NOMO-1 (cell line): ENCODE results near the gene SLC27A3.
A peak's percentile ranks its signal among the peaks of the same experiment; 100 is the strongest.

ENCODE experiments used
- DNase-seq, 2 experiments: peaks; one replicate each; lab custom pipeline; 2025; ENCODE audit not compliant: unreplicated experiment in 2 of 2; lab: John Stamatoyannopoulos, UW

Gene SLC27A3

DNA sequence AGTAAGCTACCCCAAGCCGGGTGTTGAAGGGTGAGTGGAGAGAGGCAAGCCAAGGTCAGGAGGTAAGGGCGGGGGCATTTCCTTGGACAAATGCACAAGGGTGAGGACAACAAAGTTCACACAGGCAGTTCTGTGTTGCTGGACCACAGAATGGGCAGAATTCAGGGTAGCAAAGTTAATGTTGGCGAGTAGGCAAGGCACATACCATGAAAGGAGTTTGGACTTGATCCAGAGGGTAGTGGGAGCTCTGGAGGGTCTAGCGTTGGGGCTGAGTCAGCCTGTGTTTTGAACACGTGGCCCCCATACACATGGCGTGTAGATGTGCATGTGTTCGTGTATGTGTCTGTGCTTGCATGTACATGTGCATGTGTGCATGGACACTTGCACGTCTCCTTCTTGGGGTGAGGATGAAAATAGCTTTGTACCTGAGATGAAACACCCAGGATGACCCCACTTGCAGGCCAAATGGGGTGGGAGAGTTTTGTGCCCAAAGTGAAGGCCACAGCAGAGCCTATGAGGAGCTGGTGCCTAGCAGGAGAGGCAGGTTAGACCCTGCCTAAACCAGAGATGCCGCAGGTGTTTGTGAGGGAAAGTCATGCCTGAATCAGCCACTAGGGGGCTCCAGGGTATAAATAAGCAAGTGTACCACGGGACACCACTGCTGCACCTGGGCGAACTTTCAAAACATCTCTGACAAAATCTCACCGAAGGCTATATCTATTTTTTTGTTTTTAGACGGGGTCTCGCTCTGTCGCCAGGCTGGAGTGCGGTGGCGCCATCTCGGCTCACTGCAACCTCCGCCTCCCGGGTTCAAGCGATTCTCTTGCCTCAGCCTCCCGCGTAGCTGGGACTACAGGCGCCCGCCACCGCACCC, 21.8 kb downstream of the SLC27A3 start:
- DNase-seq = peak; percentile 44 to 55

DNA sequence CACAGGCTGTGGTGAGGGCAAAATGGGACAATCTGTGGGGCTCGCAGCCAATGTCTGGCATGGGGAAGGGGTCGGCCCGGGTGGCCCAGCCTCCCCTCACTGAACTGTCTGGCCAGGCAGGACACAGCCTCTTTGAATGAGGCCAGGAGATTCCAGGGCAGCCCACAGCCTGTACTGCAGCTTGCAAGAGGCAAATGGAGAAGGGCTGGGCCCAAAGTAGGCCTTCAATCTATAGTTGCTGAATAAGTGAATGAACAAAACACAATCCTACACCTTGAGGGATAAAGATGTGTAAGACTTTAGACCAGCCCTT, 23.2 kb downstream of the SLC27A3 start:
- DNase-seq = no peak

DNA sequence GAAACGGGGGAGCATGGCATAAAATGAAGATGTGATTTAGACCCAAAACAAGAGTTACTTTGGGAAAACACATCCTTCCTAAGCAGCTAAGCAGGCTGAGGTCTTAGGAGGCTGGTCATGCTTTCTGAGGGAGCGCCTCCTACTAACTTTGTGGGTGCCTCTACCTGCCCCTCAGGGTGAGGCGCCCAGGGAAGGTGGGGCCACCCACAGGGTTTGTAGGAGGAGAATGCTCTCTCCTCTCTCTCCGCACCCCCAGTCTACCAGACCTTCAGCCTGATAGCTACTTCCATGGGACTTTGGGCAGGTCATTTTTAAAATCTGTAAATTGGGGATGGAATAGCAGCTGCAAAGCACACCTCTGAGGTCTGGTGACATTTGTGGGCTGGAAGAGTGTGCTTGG, 23.8 kb downstream of the SLC27A3 start:
- no peak for DNase-seq

DNA sequence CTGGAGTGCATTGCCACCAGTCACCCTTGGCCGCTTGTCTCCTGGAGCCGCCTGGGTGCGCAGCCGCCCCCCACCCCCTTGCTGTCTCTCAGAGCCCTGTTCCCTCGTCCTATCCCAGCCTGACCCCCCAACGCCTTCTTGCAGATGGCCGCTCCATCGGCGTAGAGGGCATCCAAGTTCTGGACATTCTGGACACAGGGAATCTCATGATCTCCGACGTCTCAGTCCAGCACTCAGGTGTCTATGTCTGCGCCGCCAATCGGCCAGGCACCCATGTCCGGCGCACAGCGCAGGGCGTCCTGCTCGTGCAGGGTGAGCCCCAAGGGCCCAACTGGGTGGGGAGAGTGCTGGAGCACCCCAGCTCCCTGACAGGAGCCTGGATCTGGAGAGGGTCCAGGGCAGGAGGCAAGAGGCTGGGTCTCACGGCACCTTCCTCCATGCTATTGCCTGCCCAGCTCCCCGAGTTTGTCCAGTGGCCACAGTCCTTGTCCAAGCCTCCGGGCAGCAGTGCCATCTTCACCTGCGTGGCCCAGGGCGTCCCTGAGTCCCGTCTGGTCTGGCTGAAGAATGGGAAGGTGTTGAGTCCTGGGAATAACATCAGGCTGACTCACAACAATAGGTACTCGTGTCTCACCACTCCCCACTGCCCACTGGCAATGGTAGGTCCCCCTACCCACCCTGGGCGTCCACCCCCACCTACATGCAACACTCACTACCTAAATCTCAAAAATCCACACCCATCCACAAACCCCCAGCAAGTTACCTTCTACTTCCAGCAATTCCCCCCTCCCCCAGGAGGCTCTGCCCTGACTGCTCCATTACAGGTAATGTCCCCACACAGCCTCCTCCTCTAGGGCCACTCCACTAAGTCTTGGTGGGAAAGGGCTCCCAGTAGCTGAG, 24.6 kb downstream of the SLC27A3 start:
- DNase-seq = no peak

DNA sequence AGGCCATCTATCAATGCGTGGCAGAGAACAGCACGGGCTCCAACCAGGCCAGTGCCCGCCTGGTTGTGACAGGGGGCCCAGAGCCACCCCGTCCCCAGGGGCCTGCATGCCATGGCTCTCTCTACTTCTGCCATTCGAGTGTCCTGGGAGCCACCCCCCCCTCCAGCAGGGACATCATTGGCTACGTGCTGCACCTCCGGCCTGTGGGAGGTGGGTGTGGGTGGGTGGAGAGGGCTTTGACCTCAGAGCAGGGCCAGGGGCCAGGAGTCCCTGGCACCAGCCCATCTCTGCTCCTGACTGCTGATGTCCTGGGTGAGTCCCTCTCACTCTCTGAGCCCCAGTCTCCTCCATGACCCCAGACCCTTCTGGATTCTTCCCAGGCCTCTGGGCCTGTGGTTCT, 25.3 kb downstream of the SLC27A3 start:
- no peak for DNase-seq

DNA sequence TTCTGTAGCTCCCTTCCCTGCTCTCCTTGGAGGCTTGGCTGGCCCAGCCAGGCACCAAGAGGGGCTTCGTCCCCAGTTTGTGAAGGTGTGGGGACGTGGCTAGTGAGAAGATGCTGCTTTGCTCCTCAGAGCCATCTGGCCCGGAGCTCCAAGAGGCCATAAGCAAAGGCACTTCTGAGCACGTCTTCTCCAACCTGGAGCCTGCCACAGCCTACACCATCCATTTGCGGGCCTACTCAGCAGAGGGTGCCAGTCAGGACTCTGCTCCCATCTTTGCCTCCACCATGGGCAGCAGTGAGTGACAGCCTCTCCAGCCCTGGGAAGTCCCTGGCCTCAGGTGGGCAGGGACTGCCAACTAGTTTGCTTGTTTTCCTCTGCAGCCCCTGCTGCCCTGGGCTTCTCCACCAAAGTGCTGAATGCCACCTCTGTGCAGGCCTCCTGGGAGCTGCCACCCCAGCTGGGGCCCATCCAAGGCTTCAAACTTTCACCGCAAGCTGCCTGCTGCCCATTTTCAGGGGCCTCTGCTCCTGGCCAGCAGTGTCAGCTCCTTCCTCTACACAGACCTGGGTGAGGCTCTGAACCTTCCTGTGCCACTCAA, 25.9 kb downstream of the SLC27A3 start:
- no peak for DNase-seq

DNA sequence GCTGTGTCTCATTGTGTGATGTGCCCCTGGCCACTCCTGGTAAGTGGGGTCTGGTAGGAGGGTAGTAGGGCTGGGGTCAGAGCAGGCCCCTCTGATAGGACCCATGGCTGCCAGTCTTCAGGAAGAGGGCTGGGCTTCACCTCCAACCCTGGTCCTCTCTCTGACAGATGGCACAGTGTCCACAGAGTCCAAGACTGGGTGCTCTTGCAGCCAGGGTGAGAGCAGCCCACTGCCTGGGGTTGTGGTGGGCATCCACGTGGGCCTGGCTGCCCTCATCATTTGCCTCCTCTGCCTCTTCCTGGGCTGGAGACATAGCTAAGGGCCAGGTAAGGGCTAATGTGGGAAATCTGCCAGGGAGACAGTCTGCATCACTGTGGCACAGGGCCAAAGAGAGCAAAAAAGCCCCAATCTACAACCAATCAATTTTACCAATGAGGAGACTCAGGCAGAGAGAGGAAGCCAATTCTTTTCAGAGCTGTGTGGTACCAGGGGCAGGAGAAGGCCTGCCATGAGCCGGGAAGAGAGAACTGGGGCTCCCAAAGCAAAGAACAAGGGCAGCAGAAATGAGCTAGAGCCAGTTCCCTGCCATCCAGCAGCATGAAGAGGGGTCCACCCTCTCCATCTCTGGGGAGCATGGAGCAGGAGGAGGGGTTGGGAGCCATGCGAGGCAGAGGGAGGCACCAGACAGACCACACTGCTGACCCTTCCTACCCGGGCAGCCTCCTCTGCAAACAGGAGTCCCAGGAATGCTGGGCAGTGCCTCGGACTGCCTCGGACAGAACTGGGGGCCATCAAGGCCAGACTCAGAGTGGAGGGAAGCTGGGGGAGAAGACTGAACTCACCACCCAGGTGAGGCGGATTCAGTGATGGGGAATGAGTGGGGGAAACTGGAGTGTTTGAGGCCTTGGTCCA, 26.8 kb downstream of the SLC27A3 start:
- DNase-seq = no peak

DNA sequence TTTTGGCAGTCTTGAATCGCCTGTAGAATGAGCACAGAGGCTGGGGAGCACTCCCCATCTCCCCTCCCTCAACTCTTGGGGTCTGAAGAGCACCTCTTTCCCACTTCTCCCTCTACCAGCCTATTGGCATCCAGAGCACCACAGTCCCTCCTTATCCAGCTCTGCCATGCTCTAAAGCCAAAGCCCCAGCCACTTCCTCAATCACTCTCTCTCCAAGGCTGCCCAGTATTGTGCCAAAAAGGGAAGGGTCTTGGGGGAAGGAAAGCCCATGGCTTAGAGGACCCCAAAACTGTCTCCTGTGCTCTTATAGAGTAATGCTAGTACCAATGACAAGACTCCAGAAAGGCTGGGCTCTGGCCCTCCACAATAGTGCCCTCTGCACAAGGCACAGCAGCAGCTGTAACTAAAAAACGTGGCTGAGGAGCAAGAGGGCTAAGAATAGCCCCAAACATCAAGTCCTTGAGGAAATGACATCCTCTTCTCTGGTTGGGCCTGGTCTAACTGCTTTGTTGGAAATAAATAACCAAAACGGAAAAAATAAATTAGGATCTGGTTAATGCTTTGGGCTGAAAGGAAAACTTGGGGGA, 28.4 kb downstream of the SLC27A3 start:
- no peak for DNase-seq

DNA sequence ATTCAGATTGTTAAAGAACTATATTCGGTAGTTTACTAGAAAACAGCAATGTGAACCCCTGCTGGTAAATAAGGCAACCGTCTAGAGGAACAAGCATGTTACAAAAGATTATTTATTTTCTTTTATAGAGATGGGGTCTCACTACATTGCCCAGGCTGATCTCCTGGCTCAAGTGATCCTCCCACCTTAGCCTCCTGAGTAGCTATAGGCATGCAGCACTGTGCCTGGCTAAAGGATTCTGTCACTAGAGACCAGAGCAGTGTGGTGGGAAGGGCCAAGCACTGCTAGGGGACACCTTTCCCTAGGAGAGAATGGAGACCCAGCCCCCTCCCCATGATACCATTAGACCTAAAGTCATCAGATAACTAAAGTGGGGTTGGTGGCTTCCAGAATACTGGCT, 28.9 kb downstream of the SLC27A3 start:
- no peak for DNase-seq

DNA sequence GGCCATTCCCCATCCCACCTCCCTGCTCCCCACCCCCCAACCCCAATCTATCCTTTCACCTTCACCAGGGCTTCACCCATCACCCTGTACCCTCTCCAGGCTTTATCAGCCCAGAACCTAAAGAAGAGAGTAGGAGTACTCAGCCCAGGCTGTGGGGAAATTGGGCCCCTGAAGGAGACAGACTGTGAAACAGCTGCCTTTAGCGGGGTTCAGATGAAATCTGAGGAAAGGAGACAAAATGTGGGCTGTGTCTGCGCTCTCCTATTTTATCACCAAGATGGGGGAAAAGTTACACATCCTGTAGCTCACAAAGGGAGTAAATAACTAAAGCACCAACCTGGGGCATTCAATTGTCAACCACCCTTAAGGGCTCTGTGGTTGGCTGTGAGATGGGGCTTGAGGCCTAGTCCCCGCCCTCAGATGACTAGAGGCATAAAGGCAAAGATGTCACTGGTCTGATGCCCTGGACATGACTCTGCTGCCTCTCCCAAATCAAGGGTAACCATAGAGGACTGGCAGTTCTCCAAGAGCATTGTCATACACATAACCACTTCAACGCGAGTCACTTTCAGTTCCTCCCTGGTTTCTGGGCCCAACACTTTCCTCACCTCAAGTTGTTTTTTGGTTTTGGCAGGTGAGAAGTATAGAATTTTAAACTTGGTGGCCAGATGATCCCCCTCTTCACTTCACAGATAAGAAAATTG, 30.0 kb downstream of the SLC27A3 start:
- peak; percentile 93 to 99 for DNase-seq

DNA sequence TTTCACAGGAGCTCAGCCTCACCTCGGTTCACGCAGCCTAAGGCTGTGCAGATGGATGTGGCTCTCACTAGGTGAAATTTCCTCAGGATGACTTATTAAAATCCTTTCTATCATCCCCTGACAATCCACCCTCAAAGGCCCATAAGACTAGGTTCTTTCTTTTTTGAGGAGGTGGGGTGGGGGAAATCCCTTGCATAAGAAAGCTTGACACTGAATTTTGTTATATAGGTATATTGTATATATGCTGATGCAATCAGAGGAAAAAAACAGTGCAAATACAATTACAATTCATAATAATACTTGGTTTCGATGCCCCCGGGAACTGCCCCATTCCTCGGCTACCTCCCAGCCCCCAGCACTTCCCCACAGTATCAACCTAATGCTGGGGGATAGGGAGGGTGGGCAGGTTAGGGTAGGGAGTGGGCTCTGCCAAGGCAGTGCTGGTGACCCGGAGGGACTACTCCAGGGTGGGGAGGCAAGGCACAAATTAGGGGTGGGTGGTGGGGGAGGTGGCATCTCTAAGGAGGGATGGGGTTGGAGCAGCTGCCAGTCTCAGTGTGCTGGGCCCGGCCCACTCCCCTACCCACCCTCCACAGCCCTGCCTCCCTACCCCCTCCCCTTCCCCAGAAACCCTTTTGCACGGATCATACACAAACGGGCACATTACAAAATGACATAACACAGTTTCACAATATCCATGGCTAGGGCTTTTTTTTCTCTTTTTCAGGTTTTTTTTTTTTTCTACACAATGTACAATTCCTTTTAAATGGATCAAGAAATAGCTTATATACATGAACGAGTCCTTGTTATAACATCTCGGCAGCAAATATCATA, 30.9 kb downstream of the SLC27A3 start:
- peak; percentile 44 to 53 for DNase-seq

DNA sequence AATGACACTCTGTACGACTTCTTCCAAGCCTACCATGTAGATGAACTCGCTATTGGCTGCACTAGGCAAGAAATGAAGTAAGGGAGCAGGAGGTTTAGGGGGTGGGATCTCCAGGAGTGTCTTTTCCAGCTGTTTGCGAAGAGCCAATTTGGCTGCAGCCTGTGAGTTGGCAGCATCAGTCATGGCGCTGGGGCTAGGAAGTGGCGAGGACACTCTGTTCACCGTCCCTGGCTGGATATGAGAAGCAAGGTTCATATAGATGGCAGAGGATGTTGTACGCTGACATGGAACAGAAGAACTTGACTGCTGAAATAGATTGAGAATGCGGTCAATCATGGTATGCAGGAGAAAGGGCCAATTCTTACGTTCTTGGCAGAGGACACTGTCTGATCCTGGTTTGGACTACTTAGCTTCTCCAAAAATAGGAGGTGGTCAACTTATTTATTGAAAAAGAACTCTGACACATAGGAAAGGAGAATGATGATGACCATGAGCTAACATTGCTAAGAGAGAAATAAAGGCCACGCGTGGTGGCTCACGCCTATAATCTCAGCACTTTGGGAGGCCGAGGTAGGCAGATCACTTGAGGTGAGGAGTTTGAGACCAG, 41.2 kb downstream of the SLC27A3 start:
- DNase-seq = no peak

DNA sequence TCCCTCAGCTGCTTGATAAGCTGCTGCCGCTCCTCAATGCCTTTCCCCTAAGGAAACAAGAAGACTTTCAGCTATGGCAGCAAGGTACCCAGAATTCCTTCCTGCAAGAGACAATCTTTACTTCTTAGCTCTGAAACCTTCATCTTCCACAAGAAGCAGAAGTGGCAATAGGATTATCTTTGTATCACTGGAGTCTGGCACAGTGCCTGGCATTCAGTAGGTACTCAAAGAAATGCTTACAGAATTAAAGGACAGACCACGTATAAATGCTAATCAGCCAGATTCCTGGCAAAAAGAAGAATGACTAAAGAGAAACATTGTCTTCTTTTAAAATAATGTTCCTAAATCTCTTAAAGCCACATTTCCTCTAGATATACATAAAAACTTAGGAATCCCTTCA, 43.7 kb downstream of the SLC27A3 start:
- no peak for DNase-seq

DNA sequence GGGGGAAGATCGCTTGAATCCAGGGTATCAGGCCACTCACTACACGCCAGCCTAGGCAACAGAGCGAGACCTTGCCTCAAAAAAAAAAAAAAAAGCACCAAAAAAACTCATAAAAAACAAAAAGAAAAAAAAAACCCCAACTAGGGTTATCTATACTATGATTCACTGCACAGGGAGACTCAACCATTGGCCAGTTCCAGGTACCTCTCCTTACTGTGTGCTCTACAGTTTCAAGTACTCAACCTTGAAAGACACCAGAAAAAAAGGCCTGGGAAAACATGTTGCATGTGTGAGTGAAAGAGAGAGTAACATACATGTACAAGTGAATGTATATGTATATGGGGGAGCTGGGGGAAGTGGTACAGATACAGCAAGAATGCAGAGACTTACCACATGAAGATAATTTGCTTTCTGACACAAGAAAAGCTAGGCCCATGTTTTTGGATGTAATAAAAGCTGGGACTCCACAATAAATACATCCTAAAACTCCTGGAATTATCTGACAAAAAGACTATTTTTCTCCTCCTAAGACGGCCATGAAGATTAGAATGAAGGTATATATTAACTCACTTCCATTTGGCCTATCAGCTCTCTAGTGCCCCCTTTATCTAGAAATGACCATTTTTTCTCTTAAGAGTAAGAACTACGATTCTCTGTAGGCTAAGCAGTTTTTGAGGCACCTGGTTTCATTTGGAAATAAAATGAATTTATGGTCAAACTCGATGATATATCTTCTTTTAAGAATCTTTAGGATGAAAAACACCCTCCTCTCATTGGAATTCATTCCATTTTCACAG, 52.2 kb downstream of the SLC27A3 start:
- DNase-seq = no peak
